ENCODE results near the gene ZNF280B.
"Not testable (repeated sequence)": the region's sequence is repeated elsewhere in the genome, so short reads cannot be mapped to it uniquely, and the experiment has no call there.

ZNF280B gene

DNA sequence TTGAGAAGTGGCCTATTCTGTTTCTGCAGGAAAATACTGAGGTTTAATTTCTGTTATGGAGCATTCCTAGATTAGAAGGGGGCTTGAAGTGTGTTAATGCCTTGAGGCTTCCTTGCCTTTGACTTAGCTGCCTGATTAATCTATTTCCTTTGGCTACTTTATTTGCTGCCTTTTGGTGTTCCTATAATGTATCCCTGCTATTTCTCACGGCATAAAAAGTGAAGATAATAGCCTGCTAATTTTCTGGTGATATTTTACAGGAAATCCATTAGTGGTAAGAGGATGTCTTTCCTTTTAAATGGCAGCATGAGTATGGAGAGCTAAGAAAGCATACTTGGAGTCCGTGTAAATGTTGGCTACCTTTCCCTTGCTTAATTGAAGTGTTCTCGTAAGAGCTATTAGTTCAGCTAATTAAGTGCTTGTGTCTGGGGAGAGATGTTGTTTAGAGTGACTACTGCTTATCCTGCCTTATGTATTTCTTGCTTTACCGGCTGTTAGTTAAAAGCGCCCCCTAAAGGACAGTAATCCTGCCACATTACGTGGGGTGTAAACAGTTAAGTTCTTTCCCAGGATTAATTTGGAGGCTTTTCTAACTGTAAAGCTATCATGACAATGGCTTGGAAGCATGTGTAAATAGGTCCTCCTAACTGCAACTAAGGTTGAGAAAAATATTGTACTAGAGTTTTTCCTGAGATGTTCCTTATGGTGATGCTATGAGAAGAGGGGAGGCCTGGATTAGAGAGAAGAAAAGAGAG lies 45.6 kb downstream of the ZNF280B start:
- no peak for DNase-seq

DNA sequence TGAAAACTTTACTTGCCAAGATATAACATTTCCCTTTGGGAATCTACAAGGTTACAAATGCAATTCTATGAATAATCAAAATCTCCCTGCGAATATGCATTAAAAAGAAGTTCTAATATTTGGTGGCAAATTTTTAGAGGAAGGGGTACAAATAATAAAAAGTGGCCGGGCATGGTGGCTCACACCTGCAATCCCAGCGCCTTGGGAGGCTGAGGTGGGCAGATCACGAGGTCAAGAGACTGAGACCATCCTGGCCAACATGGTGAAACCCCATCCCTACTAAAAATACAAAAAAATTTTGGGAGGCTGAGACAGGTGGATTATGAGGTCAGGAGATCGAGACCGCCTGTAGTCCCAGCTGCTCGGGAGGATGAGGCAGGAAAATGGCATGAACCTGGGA lies 47.0 kb downstream of the ZNF280B start:
- DNase-seq, result no peak

DNA sequence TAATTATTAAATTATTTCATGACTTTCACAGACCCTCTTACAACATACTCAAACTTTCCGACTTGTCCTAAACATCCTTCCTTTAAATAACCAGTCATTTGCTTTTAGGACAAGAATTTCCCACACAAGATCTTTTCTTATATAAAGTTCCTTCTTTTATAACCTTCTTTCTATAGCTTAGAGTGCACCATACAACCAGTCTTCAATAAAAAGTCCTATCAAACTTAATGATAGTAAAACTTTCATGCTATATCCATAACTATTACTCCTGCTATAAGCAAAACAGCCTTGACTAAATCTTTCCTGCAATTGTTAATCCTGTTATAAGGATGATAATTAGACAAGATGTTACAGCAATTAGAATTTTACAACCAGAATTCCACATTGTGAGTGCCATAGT lies 47.4 kb downstream of the ZNF280B start:
- no peak for DNase-seq

DNA sequence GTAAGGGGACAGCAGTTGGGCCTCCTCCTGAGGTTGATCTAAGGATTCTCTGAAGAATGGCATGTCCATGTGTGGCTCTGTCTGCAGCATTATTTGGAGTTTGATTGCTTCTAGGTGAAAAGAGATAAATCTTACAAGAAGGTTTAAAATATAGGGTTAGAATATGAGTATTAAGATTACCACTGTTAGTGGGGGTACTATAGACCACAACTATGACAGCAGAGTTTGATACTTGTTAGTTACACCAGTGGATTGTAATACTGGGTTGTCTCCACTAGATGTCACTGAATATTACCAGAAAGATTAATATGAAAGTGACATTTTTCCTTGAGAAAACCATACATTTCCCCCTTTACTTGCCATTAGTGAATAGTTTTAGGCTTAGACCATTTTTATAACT lies 47.9 kb downstream of the ZNF280B start:
- DNase-seq, result no peak

DNA sequence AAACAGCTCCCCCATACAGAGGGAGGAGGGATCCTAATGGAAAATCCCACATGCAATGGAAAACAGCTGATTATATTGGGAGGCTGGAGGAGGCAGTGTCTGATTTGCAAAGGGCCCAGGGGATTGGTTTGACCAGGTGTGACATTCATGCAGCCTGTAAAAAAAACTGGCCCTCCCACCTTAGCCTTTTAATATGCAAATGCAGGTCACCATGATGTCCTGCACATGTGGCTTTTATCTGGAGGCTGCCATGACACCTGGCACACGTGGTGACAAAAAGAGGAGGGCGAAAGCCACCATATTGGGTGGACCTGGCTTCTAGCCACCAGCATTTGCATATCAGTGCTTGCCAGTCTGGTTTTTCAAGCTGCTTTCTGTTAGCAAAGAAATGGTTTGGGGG lies 48.5 kb downstream of the ZNF280B start:
- DNase-seq, result no peak

DNA sequence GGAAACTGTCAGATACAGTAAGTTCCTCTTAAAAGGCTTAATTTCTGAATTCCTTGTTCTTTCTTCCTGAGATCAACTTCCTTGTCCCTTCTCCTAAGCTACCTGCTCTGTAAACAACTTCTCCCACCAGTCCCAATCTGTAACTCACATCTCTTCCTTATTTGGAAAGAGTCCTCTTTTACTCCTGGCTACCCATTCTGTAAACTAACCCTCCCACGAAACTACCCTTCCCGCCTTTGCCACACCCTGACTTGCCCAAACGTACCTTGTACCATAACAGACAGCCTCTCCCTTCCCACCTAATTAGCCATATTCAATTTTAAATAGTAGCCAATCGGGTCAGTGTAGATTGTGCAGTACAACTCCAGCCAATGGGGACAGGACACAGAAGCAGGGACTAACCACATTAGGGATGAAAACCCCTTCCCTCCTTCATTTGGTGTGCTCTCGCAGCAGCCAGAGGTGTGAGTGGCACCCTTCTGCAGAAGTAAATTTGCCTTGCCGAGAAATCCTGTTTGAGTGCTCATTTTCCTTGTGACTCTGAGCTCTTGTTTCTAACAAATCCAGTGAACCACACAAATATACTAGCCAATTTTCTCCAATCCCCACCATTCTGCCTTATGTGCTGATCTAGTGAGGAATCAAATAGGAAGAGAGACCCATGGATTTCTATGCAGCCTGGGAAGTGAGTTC lies 49.5 kb downstream of the ZNF280B start:
- DNase-seq, result no peak

DNA sequence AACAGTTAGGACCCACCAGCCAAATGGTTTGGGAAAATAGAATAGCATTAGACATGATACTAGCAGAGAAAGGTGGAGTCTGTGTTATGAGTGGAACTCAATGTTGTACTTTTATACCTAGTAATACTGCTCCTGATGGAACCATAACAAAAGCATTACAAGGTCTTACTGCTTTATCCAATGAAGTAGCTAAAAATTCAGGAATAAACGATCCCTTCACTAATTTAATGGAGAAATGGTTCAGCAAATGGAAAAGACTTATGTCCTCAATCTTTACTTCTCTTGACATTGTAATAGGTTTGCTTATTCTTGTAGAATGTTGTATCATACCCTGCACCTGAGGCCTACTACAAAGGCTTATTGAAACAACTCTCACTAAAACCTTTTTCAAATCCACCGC lies 50.2 kb downstream of the ZNF280B start:
- no peak for DNase-seq

DNA sequence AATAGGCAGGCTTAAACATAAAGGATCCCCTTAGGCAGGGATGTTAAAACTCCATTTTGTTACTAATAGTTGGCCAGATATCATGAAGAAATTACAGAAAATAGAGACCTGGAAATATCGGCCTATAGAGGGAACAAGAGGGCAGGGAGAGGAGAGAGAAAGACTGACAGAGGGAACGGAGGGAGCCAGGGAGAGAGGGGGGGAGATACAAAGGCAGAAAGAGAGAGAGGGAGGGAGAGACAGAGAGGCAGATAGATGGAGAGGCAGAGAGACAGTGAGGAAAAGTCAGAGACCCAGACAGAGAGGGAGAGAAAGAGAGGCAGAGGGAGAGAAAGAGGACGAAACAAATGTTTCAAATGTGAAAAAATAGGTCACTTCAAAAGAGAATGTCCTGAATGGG lies 53.5 kb downstream of the ZNF280B start:
- no peak for DNase-seq

DNA sequence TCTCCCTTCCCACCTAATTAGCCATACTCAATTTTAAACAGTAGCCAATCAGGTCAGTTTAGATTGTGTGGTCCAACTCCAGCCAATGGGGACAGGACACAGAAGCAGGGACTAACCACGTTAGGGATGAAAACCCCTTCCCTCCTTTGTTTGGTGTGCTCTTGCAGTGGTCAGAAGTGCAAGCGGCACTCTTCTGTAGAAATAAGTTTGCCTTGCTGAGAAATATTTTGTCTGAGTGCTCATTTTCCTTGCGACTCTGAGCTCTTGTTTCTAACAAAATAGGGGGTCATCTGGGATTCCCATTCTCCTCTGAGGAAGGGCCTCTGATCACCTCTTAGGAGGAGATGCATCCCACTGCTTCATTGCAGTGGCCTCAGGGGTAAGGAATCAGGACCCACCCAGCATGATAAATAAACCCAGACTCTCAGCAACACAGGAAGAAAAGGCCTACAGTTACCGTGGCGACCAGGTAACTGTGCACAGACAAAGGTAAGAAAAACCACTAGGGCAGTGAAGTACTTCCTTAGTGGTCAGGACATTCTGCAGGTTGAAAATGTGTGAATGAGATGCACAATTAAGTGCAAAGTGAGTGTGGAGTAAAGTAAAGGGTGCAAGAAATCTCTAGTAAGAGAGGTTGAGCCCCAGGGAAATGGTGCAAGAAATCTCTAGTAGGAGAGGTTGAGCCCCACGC lies 55.4 kb downstream of the ZNF280B start:
- DNase-seq, result no peak

DNA sequence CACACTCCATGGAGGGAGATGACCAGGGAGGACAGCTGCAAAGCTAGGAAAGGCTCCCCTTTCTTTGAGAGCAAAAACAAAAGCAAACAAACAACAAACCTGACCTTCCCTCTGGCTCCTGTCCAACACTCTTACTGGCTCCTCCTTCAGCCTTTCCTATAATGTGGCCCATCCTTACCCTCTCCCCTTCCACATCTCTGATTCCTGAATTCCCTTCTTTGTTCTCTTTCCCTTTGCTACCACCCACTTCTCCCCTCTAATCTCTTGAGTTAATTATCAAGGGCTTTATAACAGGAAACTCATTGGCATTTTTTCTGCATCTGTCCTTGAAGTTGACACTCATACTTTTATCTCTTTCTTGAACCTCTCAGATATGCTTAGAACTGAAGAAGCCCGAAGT lies 56.3 kb downstream of the ZNF280B start:
- no peak for DNase-seq

DNA sequence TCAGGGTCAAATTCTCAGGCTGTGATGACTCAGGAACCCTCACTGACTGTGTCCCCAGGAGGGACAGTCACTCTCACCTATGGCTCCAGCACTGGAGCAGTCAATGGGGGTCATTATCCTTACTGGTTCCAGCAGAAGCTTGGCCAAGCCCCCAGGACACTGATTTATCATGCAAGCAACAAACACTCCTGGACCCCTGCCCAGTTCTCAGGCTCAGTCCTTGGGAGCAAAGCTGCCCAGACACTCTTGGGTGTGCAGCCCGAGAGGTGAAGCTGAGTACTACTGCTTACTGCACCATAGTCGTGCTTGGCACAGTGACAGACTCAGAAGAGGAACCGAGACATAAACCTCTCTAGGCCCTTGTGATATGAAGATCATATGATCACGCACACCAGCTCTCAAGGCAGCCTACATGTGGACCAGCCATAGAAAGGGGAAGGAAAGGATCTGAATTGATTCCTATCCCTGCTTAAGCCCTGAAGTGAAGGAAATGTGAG lies 58.2 kb downstream of the ZNF280B start:
- DNase-seq, result no peak

DNA sequence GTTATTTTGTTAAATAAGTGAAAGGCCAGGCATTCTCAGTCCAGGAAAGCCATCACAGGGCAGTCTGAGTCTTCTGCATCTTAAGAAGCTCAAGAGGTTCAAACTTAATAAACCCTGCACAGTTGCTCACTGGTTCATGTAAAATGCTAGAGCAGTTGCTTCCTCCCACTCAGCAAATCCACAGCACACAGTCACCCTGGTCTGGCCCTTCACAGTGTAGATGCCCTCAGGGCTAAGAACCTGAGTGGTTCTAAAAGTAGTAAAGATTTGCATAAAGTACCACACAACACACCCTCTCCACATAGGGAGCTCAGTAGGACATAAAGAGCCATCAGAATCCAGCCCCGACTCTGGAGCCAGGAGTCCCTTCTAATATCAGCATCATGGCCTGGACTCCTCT lies 58.7 kb downstream of the ZNF280B start:
- DNase-seq, result no peak

DNA sequence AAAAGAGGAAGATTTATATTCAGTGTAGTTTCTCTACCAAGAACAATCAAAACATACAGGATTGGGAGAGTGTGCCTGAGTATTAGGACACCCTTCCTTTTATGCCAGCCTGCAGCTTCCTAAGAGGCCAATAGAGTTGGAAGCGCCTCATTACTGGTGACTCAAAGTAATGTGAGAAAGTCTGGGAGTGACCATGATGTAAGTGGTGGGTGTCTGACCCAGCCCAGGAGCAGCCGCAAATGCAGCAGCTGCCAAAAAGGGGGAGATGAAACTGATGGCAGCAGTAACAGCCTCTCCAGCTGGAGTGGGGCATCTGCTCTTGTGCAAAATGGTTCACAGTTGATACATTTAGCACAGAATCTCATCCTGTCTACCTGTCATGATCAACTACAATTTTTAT lies 62.0 kb downstream of the ZNF280B start:
- no peak for DNase-seq

DNA sequence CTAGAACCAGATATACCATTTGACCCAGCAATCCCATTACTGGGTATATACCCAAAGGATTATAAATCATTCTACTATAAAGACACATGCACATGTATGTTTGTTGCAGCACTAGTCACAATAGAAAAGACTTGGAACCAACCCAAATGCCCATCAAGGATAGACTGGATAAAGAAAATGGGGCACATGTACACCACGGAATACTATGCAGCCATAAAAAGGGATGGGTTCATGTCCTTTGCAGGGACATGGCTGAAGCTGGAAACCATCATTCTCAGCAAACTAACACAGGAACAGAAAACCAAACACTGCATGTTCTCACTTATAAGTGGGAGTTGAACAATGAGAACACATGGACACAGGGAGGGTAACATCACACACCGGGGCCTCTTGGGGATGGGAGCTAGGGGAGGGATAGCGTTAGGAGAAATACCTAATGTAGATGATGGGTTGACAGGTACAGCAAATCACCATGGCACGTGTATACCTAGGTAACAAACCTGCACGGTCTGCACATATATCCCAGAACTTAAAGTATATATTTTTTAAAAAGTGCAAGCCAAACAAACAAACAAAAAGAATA lies 64.4 kb downstream of the ZNF280B start:
- DNase-seq, result not testable (repeated sequence)

DNA sequence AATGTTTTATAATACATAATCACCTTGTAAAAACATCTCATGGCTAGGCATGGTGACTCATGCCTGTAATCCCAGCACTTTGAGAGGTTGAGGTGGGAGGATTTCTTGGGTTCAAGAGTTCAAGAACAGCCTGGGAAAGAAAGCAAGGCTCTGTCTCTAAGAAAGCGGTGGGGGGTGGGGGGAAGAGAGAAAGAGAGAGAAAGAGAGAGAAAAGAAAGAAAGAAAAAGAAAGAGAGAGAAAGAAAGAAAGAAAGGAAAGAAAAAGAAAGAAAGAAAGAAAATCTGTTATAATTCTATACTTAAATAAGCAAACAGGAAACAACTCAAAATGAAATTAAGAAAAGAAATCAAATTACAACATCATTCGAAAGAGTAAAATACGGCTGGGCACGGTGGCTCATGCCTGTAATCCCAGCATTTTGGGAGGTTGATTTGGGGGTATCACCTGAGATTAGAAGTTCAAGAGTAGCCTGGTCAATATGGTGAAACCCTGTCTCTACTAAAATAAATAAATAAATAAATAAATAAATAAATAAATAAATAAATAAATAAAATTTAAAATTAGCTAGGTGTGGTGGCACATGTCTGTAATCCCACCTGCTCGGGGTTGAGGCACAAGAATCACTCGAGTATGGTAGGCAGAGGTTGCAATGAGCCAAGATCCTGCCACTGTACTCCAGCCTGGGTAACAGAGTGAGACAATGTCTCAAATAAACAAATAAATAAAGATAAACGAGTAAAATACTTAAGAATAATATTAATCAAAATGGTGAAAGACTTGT lies 65.4 kb downstream of the ZNF280B start:
- DNase-seq, result no peak

DNA sequence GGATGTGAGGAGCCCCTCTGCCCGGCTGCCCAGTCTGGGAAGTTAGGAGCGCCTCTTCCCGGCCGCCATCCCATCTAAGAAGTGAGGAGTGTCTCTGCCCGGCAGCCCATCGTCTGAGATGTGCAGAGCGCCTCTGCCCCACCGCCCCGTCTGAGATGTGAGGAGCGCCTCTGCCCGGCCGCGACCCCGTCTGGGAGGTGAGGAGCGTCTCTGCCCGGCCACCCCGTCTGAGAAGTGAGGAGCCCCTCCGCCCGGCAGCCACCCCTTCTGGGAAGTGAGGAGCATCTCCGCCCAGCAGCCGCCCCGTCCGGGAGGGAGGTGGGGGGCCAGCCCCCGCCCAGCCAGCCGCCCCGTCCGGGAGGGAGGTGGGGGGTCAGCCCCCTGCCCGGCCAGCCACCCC lies 66.9 kb downstream of the ZNF280B start:
- DNase-seq, result not testable (repeated sequence)

DNA sequence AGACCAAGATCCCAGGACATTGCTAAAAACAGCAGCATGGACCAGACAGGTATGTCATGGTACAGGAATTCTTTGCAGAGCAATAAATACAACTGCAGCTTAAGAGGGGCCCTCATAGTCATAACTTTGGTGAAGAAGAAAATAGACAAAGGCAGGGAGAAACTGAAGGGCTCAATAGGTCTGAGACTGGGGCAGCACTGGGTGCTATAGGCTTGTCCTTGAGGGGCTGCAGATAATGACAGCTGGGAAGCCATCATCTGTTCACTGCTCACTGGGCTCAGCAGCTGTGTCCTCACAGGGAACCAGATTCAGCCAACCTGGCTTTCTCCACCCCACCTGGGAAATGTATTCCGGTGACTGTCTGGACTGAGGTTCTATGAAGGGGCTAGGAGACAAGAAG lies 68.4 kb downstream of the ZNF280B start:
- no peak for DNase-seq
